K562 (cell line): Measurements from ENCODE around the gene CDH16. TPM values are rescaled to one million over a fixed set of nuclear protein-coding genes. Genes with fewer than 3 reads are reported as not detected.

Source experiments
- ATAC-seq: fragments of 200-7000 bp; cut with Tn5 transposase; 3 replicates; pipeline ENCODE4 v1.9.1; 2020; ENCODE audit warnings: moderate library complexity
- BruUV-seq: library from RNA; stranded (reverse); fragments of 400-500 nt; replicated peaks from 2 replicates; lab custom pipeline; 2021; lab: Mats Ljungman, UMichigan
- CTCF ChIA-PET: fragments of 300-600 bp; formaldehyde crosslinking; extraction: SDS; loops from one replicate; lab custom pipeline; 2021; ENCODE audit warnings: low intra/inter-chr PET ratio; lab: Yijun Ruan, JAX
- POLR2A ChIA-PET: fragments of 300-600, 350-650 bp; sonication (Branson Sonifier 250); formaldehyde crosslinking; extraction: SDS; loops from one replicate; lab custom pipeline; 2021; ENCODE audit warnings: antibody characterized with exemption, inconsistent platforms; lab: Yijun Ruan, JAX
- DNase-seq, 4 experiments: peaks; one replicate each; pipeline versions ENCODE4 v3.0.0 to v3.0.0-alpha.2; 2011 to 2018; ENCODE audit warnings: low spot score in 3 of 4, mixed read lengths in 3 of 4; ENCODE audit errors: extremely low read depth in 1 of 4
- FAIRE-seq: peaks from 2 replicates; lab custom pipeline; 2011; peaks lifted over from hg19 to GRCh38; lab: Jason Lieb, UNC
- H2AFZ ChIP-seq: 2 replicates; pipeline ENCODE4 v1.6.0; 2011; ENCODE audit warnings: low read depth, low read length, control low read depth, inconsistent platforms
- H3K27ac ChIP-seq: fragments of 200-600 bp; 3 replicates; pipeline ENCODE4 v1.8.0; 2011; ENCODE audit warnings: low read depth, mild to moderate bottlenecking, control low read depth, inconsistent platforms, low read length, moderate library complexity, mixed read lengths; ENCODE audit errors: extremely low read depth
- H3K27me3 ChIP-seq, 2 experiments: fragments of 300-600 bp in 1 of 2; 2 replicates in 1 of 2; 3 replicates in 1 of 2; pipeline versions ENCODE4 v1.6.0 to v1.8.0; 2011; ENCODE audit warnings: inconsistent platforms in 2 of 2, low read length in 2 of 2, mild to moderate bottlenecking in 1 of 2, mixed read lengths in 1 of 2, moderate library complexity in 1 of 2; ENCODE audit not compliant: control insufficient read depth in 2 of 2, insufficient read depth in 2 of 2
- H3K36me3 ChIP-seq: fragments of 300-600 bp; 3 replicates; pipeline ENCODE4 v1.8.0; 2011; ENCODE audit warnings: mild to moderate bottlenecking, low read length, inconsistent platforms; ENCODE audit not compliant: control insufficient read depth, insufficient read depth
- H3K4me1 ChIP-seq, 2 experiments: fragments of 200-600 bp in 1 of 2; replicated peaks in 1 of 2; 2 replicates in 1 of 2; 3 replicates in 1 of 2; pipeline versions ENCODE4 v1.5.1 to v1.8.0; 2011; ENCODE audit warnings: inconsistent platforms in 2 of 2, low read length in 2 of 2, mild to moderate bottlenecking in 1 of 2, mixed read lengths in 1 of 2, moderate library complexity in 1 of 2; ENCODE audit not compliant: control insufficient read depth in 2 of 2, insufficient read depth in 2 of 2
- H3K4me2 ChIP-seq: 2 replicates; pipeline ENCODE4 v1.6.1; 2011; ENCODE audit warnings: low read length, control low read depth, inconsistent platforms, mixed read lengths; ENCODE audit not compliant: insufficient read depth
- H3K4me3 ChIP-seq: fragments of 200-600 bp; sonication (generic), shearing (Covaris generic); 2 replicates; pipeline ENCODE4 v1.5.1; 2016; ENCODE audit warnings: control low read depth, inconsistent platforms
- H3K79me2 ChIP-seq: fragments of 200-600 bp; 3 replicates; pipeline ENCODE4 v1.8.0; 2011; ENCODE audit warnings: low read length, inconsistent platforms; ENCODE audit not compliant: control insufficient read depth, insufficient read depth
- H3K9ac ChIP-seq, 2 experiments: 2 replicates each; pipeline versions ENCODE4 v1.6.0 to v1.6.1; 2011; ENCODE audit warnings: low read depth in 2 of 2, low read length in 2 of 2, control low read depth in 1 of 2, inconsistent platforms in 1 of 2, mild to moderate bottlenecking in 1 of 2, mixed read lengths in 1 of 2; ENCODE audit not compliant: insufficient read depth in 1 of 2
- H3K9me1 ChIP-seq: one replicate; pipeline ENCODE4 v1.6.0; 2011; ENCODE audit warnings: inconsistent platforms, mild to moderate bottlenecking, low read length, moderate library complexity; ENCODE audit not compliant: control insufficient read depth, insufficient read depth
- H3K9me3 ChIP-seq: replicated peaks from 2 replicates; pipeline ENCODE4 v1.5.1; 2011; ENCODE audit warnings: low read depth, low read length, inconsistent platforms; ENCODE audit not compliant: control insufficient read depth, insufficient read depth
- H4K20me1 ChIP-seq: replicated peaks from 2 replicates; pipeline ENCODE4 v1.6.1; 2011; ENCODE audit warnings: low read length, inconsistent platforms, mixed read lengths; ENCODE audit not compliant: control insufficient read depth, insufficient read depth
- C11orf30 ChIP-seq: fragments of 450-650 bp; IDR thresholded peaks from 2 replicates; pipeline ENCODE4 v1.6.1; 2016; ENCODE audit warnings: low read depth, mild to moderate bottlenecking
- CBX2 ChIP-seq: fragments of 200-600 bp; sonication (generic); IDR thresholded peaks from one replicate; pipeline ENCODE4 v1.6.1; 2012; ENCODE audit warnings: mild to moderate bottlenecking, low read length, inconsistent platforms; ENCODE audit not compliant: insufficient read depth, poor library complexity, severe bottlenecking
- MBD1 ChIP-seq: fragments of 250-450 bp; sonication (Bioruptor Pico); IDR thresholded peaks from 2 replicates; pipeline ENCODE4 v1.8.0; 2022; ENCODE audit warnings: inconsistent platforms
- NR4A1 ChIP-seq, 2 experiments: fragments of 250-450 bp in 1 of 2; fragments of 450-650 bp in 1 of 2; sonication (Bioruptor Pico) in 1 of 2; IDR thresholded peaks; 2 replicates each; pipeline versions ENCODE4 v1.4.0 to v1.6.1; 2016 to 2020; ENCODE audit warnings: mild to moderate bottlenecking in 2 of 2, missing compliant biosample characterization in 1 of 2, missing genetic modification characterization in 1 of 2, moderate library complexity in 1 of 2
- PRDM10 ChIP-seq: fragments of 450-650 bp; IDR thresholded peaks from 2 replicates; pipeline ENCODE4 v1.6.1; 2018; ENCODE audit not compliant: partially characterized antibody
- ZC3H4 ChIP-seq: sonication (generic); formaldehyde crosslinking; IDR thresholded peaks from 2 replicates; pipeline ENCODE4 v1.9.0; 2021; ENCODE audit warnings: missing genetic modification reagents, borderline replicate concordance
- WGBS: fragments of 100-300 bp; shearing (Covaris generic); methylation state at CpG from one replicate; pipeline ENCODE4 v1.1.6; 2016; ENCODE audit warnings: low coverage, mixed read lengths; ENCODE audit not compliant: insufficient coverage; ENCODE audit errors: missing lambda C conversion rate; 5-methylcytosine and 5-hydroxymethylcytosine counted together
- in situ Hi-C: fragments of 300-500 bp; cut with MboI; formaldehyde crosslinking; loops from 4 replicates; pipeline ENCODE4 v1.15.0; 2018; ENCODE audit warnings: inconsistent platforms, mixed read lengths
- intact Hi-C: fragments of 100-400 bp; cut with micrococcal nuclease; formaldehyde crosslinking; loops from 2 replicates; pipeline ENCODE4 v1.14.2; 2022
- polyA plus RNA-seq, 8 experiments: library from polyadenylated mRNA; depleted of rRNA in 4 of 8; stranded (reverse) in 5 of 8; unstranded in 3 of 8; fragments of >200 nt; fragmentation: Nextera tagmentation in 2 of 8; fragmentation: Illumina TruSeq in 1 of 8; extraction: Ambion mirVana in 2 of 8; extraction: Trizol in 1 of 8; gene quantifications; 2 replicates each; pipeline versions ENCODE4 v1.2.1 to v1.2.3, GENCODE V29; 2011 to 2014; ENCODE audit warnings: inconsistent platforms in 1 of 8, missing spikeins in 1 of 8
- total RNA-seq, 7 experiments: library from RNA; depleted of rRNA in 6 of 7; stranded (reverse); fragments of >200 nt in 6 of 7; fragmentation: Illumina TruSeq in 2 of 7; extraction: Trizol in 2 of 7; gene quantifications; 2 replicates each; pipeline versions ENCODE4 v1.2.1 to v1.2.3, GENCODE V29; 2011 to 2021; ENCODE audit warnings: low replicate concordance in 1 of 7

CDH16 gene
- total and polyA plus RNA-seq, 9 of the 15 experiments (the other 6 are each of a cell fraction or from before 2014, with no cell fraction given), result not detected

GRCh38 chr16:66895999-66896398, 22.7 kb downstream of the CDH16 start:
- no peak for FAIRE-seq
- H2AFZ ChIP-seq, result no peak overlapping the region
- no peaks in the 10 kb centered on the region for H4K20me1 ChIP-seq
- POLR2A ChIA-PET, result interaction anchor here (0.9 to 3.0 kb wide), 3 partner anchors 16 to 35 kb away, joined by 3 to 15 read pairs (median 3); partner anchors contain the start of gene PDP2
- H3K27ac ChIP-seq, result no peak overlapping the region
- CTCF ChIA-PET, result interaction anchor here (0.8 to 4.3 kb wide), 4 partner anchors 10 to 83 kb away, joined by 3 to 41 read pairs (median 7); partner anchors contain the start of gene RRAD
- H3K4me2 ChIP-seq, result no peak overlapping the region
- peak in 1 of 4 experiments; percentile 2 for DNase-seq
- peaks cover 23 to 32% of the 10 kb centered on the region in 2 experiments for H3K4me1 ChIP-seq
- WGBS, result 60% methylated on average over 3 of the region's 3 CpGs
- no peak overlapping the region for H3K4me3 ChIP-seq
- peak overlapping the region in 1 of 2 experiments; percentile 75; a peak in 2 of 4 replicates for H3K9ac ChIP-seq
- H3K36me3 ChIP-seq, result peaks cover 5% of the 10 kb centered on the region; the same call in 1 of the 3 replicates
- H3K79me2 ChIP-seq, result no peaks in the 10 kb centered on the region
- in situ Hi-C loops, result loop anchor here (5.0 kb wide), 1 partner anchor 36 kb away; the partner anchor contains the start of gene CIAO2B
- no TSS peak for BruUV-seq
- no peaks in the 10 kb centered on the region for H3K9me1 ChIP-seq
- no peaks in the 10 kb centered on the region for H3K9me3 ChIP-seq
- TF ChIP-seq C11orf30, result peak; percentile 30; the same call in 1 of the 2 replicates
- TF ChIP-seq NR4A1 (CRISPR knock-in tag; IDR thresholded peaks at IDR 0.05), result no peak
- TF ChIP-seq NR4A1 (tag; IDR thresholded peaks at IDR 0.05), result no peak
- TF ChIP-seq, all 486 proteins: peak for 1
- H3K27me3 ChIP-seq, result no peaks in the 10 kb centered on the region
- no peak for ATAC-seq
- intact Hi-C loops, result loop anchor here (1.0 to 5.0 kb wide), 3 partner anchors 32 to 121 kb away; no protein-coding TSS in a partner anchor

GRCh38 chr16:66895689-66895979, 23.1 kb downstream of the CDH16 start:
- FAIRE-seq, result no peak
- Histone ChIP-seq H3K9me1 (no peaks in the 10 kb centered on the region), H3K9ac (peak overlapping the region in 1 of 2 experiments; percentile 75; a peak in 2 of 4 replicates), H3K4me2 (no peak overlapping the region)
- in situ Hi-C loops, result loop anchor here (5.0 kb wide), 1 partner anchor 37 kb away; the partner anchor contains the start of gene CIAO2B
- TF ChIP-seq PRDM10, result peak; percentile 69
- no peak for TF ChIP-seq CBX2
- TF ChIP-seq ZC3H4, result 0 out of 2 replicates have a peak, but pooled peaks have one; percentile 3
- TF ChIP-seq MBD1, result no peak
- TF ChIP-seq, all 486 proteins: peak for 2
- no peaks in the 10 kb centered on the region for H4K20me1 ChIP-seq
- no peak for DNase-seq
- intact Hi-C loops, result loop anchor here (1.0 to 5.0 kb wide), 3 partner anchors 33 to 122 kb away; no protein-coding TSS in a partner anchor
- H3K4me3 ChIP-seq, result no peak overlapping the region
- H3K36me3 ChIP-seq, result peaks cover 9% of the 10 kb centered on the region; the same call in 1 of the 3 replicates
- ATAC-seq, result no peak
- peaks cover 20 to 28% of the 10 kb centered on the region in 2 experiments for H3K4me1 ChIP-seq
- no peak overlapping the region for H3K27ac ChIP-seq
- no peak overlapping the region for H2AFZ ChIP-seq
- no peaks in the 10 kb centered on the region for H3K9me3 ChIP-seq
- POLR2A ChIA-PET, result interaction anchor here (0.6 to 3.0 kb wide), 4 partner anchors 15 to 280 kb away, joined by 3 to 15 read pairs (median 3); partner anchors contain the start of gene PDP2
- CTCF ChIA-PET, result interaction anchor here (1.2 to 4.3 kb wide), 4 partner anchors 29 to 83 kb away, joined by 3 to 41 read pairs (median 7); partner anchors contain the start of gene RRAD
- no peaks in the 10 kb centered on the region for H3K27me3 ChIP-seq
- WGBS, result 44% methylated on average over 5 of the region's 5 CpGs
- no peaks in the 10 kb centered on the region for H3K79me2 ChIP-seq
- BruUV-seq, result no TSS peak
